SKM-1 (cell line): ENCODE data around the gene NCAN.

Experiments used
- DNase-seq: peaks from one replicate; lab custom pipeline; 2025; ENCODE audit not compliant: unreplicated experiment; lab: John Stamatoyannopoulos, UW

Gene NCAN

GRCh38 chr19:19258589-19259338 lies 47.0 kb downstream of the NCAN start:
- no peak for DNase-seq

GRCh38 chr19:19259741-19260140 lies 48.0 kb downstream of the NCAN start:
- DNase-seq: no peak

DNA sequence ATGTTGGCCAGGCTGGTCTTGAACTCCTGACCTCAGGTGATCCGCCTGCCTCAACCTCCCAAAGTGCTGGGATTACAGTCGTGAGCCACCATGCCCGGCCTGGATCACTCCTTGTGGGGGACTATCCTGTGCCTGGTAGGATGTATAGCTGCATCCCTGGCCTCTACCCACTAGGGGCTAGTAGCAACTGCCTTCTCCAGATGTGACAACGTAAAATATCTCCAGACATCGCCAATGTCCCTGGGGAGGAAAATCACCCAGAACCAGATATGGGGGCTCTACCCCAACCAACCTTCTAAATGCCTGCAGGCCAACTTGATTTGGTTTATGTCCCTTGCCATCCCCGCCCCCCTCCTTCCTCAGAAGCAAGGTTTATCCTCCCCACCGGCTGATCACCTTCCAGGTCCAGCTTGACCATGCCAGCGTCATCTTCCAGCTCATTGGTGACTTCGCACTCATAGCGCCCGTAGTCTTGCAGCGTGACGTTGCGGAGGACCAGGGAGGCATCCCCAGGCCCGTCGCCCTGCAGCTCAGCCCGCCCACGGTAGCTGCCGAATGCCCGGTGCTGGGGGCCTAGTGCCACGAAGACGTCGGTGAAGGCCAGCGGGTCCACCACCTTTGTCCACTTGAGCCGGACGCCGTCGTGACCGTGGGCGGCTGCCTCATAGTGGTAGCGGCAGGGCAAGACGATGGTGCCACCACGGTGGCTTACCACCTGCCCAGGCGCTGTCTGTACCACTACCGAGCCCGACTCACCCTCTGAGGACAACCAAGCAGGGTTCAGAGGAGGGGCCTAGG lies 48.9 kb downstream of the NCAN start:
- no peak for DNase-seq

- DNase-seq: no peak
These were observed 49.8 kb downstream of the NCAN start for GRCh38 chr19:19261350-19262189.

- no peak for DNase-seq
These were observed 50.7 kb downstream of the NCAN start for GRCh38 chr19:19262190-19263057.

- DNase-seq: no peak
These were observed 52.2 kb downstream of the NCAN start for GRCh38 chr19:19263886-19264487.

DNA sequence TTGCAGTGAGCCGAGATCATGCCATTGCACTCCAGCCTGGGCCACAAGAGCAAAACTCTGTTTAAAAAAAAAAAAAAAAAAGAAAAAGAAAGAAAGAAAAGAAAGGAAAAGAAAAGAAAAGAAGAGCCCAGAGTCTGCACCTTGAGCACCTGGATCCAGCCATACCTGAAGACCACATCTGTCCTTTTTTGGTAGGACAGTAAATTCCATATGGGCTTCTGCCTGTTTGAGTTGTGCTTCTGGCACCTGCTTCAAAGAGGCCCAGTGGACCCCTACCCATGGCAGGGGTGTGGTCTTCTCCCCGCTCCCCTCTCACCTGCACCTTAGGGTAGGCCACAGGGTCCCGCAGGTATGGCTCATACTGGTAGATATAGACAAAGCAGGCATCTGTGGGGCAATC lies 55.5 kb downstream of the NCAN start:
- DNase-seq: no peak

DNA sequence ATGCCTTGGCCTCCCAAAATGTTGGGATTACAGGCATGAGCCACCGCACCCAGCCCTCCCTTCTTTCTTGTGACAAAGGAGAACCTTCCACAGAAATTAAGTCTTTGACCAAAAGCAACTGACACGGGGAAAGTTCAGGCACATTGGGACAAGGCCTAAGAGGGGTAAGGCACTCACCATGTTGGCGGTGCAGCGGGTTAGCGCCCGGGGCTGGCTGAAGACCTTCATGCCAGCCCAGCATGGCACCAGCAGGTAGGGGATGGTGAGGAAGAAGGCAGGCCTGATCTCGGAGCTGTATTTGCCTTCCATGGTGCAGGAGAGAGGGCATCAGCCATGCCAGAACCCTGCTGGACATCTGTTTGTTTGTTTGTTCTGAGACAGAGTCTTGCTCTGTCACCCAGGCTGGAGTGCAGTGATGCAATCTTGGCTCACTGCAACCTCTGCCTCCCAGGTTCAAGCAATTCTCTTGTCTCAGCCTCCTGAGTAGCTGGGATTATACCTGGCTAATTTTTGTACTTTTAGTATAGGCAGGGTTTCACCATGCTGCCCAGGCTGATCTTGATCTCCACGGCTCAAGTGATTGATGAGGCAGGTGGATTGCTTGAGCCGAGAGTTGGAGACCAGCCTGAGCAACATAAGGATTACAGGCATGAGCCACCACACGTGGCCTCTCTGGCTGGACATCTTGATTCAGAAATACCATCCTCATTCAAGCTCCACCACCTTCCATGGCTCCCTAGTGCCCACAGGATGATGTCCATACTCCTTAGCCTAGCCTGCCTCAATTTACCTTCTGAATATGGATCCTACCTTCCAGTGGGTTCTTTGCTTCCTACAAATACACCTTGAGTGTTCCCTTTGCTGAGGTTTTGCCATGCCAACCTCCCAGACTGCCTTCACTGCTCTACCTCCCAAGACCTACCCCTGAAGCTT lies 57.0 kb downstream of the NCAN start:
- DNase-seq: no peak

DNA sequence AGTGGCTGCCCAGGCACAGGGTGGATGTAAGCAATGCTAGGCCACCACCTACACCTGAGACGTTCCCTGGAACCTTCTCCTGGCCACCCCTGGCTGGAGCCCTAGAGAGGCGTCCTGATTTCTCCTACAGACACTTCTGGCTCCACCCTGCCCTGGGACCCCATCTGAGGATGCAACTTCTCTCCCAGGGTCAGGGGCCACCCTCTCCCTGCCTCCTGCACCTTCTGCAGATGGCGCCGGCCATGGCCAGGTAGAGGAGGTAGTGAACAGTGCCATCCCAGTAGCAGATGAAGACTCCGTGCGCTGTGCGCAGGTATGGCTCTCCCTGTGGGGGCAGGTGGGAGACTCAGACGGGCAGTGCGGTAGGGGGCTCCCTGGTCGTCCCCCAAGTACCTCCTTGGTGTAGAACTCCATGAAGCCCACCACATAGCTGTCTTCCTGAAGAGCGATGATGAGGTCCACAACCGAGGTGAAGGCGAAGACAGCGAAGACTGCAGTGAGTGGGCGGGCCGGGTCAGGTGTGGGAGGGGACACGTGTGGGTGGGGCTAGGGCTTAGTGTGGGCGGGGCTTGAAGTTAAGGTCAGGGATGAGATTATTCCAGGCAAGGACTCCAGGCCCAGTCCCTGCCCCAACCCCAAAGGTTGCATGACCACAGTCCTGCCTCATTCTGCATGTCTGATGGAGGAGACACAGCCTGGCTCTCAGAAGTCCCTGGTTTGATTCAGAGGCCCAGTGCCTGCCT lies 58.4 kb downstream of the NCAN start:
- DNase-seq: no peak

DNA sequence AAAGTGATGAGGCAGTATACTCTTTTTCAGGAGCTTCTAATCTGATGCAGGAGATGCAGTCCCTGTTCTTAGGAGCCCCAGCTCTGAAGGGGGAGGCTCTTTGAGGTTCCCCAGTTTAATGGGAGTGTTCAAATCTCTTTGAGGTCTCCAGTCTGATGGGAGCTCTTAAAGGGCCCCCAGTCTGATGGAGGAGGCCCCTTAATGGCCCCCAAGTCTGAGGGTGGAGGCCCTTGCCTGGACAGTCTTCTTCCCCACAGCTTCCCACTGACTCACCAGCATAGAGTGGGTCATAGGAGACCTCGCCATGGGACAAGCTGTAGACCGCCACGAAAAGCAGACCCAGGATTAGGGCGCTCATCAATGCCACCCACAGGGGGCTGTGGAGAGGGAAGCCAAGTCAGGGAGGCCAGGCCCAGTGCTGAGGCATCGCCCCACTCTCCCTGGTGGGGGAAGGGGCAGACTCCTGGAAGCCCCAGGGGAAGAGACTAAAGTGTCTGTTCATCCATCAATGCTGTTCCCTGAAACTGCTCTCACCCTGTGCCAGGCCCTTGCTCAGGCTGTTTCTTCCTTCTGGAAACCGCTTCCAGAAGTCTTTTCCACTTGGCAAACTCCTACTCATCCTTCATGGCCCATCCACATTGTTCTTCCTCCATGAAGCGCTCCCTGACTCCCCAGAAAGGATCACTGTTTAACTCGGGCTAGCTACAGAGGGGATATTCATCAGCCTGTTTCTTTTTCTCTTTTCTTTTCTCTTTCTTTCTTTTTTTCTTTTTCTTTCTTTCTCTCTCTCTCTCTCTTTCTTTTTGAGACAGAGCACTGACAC lies 59.2 kb downstream of the NCAN start:
- no peak for DNase-seq

DNA sequence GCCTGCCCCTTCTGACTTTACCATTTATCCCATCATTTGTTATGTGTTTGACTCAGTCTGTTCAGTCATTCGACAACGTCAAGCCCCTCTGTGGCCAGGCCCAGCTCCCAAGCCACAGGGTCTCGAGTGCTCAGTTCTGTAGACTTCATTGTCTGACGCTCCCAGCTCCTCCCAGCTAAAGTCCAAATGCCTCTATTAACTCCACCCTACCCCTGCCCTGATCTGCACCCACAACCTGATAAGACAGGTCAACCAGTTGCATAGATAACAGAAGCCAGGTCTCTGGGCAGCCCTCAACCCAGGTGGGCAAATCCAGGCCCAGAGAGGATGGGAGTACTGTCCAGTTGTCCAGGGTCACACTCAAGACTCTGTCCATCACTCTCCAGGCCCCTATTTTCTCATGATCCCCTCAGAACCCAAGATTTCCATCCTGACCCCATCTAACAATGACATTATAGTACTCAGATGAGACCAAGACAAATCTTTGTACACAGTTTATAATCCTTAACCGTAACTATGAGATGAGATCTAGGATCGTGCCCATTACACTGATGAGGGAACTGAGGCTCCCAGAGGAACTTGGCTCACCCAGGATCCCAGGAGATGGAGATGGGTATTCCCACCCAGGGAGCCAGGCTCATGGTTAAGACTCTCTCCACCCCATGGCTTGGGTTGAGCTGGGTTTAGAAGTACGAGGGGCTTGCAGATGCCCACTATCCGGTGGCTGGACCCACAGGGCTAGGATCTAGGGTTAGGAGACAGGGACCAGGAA lies 60.3 kb downstream of the NCAN start:
- no peak for DNase-seq

- no peak for DNase-seq
These were observed 62.4 kb downstream of the NCAN start for GRCh38 chr19:19274146-19274545.

DNA sequence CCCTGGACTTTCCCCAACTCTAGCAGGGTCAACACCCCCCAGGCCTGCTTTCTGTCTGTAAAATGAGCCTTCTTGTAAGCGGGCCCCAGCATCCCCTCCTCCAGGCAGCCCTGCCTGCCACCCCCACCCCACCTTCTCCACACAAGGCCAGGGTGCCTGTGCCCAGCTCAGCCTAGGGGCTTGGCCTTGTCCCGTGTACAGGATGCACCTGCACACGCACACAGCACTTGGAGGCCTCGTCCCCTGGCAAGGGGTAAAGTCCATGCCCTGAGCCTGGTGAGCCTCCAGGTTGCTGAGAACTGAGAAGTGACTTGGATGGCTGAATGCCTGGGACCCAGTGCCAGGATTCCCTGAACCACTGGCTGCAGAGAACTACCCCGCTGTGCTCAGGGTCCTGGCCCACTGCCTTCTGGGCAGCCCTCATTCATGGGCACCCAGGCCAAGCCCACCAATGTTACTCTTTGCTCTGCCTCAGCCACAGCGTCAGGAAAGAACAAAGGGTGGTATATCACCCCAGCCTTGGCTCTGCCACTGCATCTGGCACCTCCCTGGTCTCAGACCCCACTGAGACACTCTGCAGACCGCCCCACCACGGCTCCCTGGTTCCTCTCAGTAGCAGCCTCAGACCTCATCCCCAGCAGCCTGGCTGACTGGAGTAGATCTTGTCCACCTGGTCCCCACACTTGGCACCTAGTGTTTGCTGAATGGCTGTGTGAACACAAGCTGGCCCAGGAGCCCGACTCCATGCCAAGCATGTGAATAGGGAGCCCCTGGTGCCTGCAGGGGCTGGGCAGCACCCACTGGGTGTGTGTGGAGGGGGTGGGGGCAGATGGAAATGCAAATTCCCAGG lies 63.2 kb downstream of the NCAN start:
- DNase-seq: no peak

GRCh38 chr19:19276386-19276785 lies 64.6 kb downstream of the NCAN start:
- DNase-seq: no peak

GRCh38 chr19:19276851-19277250 lies 65.1 kb downstream of the NCAN start:
- DNase-seq: no peak

DNA sequence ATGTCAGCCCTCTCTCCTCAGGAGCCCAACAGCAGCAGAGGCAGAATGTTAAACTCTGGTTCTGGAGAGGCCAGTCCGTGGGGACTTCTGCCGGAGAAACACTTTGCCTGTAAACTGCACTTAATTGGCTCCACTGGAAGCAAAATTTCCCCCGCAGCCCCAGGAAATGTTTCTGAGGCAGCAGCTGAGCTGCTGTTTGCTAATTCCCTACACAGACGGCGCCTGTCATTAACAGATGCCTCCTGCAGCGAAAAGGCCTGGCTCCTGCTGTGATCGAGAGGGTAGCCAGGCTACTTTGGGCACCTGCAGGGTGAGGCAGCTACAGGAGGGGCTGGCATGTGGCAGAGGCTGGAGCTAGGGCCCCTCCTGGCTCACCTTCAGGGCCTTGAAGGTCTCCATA lies 66.6 kb downstream of the NCAN start:
- no peak for DNase-seq
